Vagina (tissue), 2 donors: Measurements from ENCODE around the gene EFHC1.

Experiments used
- POLR2A ChIP-seq, 2 donors: fragments of 450-650 bp; IDR thresholded peaks; one replicate each; pipeline ENCODE4 v1.6.1; 2017; ENCODE audit warnings: antibody characterized with exemption in 2 of 2, mild to moderate bottlenecking in 2 of 2, moderate library complexity in 2 of 2
- POLR2AphosphoS5 ChIP-seq, 2 donors: sonication (generic); formaldehyde crosslinking; IDR thresholded peaks; one replicate each; pipeline ENCODE4 v1.9.0; 2017; ENCODE audit warnings: antibody characterized with exemption in 2 of 2, mild to moderate bottlenecking in 2 of 2, low read depth in 1 of 2; ENCODE audit not compliant: insufficient read depth in 1 of 2
- TF ChIP-seq, protein P1 (sequence below), 3 experiments: fragments of 450-650 bp in 2 of 3; fragments of 200-600 bp in 1 of 3; sonication (generic) in 1 of 3; IDR thresholded peaks; one replicate each; pipeline ENCODE4 v1.5.1; 2017 to 2019; ENCODE audit warnings: antibody characterized with exemption in 3 of 3, mild to moderate bottlenecking in 2 of 3, moderate library complexity in 2 of 3

DNA sequence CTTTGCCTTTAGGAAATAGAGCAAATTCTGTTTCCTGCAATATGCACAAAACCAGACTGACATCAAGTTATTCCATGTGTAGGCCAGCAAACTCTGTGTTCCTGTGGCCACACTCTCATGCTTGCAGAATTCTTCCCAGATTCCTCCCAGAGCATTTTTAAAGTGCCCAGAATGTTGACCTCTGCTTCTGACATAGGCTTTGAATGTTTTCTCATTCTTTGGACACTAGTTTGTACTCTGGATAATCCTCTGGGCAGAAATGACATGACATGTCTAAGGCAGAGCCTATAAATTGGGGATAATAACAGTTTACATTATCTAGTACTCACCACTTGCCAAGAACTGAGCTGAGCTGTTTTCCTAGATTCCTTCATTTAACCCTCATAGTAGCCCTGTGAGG lies 9.2 kb upstream of the EFHC1 start:
- TF ChIP-seq, protein P1, sequence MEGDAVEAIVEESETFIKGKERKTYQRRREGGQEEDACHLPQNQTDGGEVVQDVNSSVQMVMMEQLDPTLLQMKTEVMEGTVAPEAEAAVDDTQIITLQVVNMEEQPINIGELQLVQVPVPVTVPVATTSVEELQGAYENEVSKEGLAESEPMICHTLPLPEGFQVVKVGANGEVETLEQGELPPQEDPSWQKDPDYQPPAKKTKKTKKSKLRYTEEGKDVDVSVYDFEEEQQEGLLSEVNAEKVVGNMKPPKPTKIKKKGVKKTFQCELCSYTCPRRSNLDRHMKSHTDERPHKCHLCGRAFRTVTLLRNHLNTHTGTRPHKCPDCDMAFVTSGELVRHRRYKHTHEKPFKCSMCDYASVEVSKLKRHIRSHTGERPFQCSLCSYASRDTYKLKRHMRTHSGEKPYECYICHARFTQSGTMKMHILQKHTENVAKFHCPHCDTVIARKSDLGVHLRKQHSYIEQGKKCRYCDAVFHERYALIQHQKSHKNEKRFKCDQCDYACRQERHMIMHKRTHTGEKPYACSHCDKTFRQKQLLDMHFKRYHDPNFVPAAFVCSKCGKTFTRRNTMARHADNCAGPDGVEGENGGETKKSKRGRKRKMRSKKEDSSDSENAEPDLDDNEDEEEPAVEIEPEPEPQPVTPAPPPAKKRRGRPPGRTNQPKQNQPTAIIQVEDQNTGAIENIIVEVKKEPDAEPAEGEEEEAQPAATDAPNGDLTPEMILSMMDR (IDR thresholded peaks at IDR 0.05) = no peak
- TF ChIP-seq POLR2A (IDR thresholded peaks at IDR 0.05) (no peak), POLR2AphosphoS5 (IDR thresholded peaks at IDR 0.05; ENCODE audit: insufficient read depth in 1 of 2, low read depth in 1 of 2) (no peak)
